Measurements from ENCODE around the gene MAP3K7. TPM values are rescaled to one million over a fixed set of nuclear protein-coding genes. Genes with fewer than 3 reads are reported as not detected.

Gene MAP3K7
- total RNA-seq, 1 donor from 2014 or later, result 40.5 TPM

GRCh38 chr6:90611543-90612312 is 24.9 kb upstream of the MAP3K7 start:
- Mint-ChIP-seq H3K36me3 (ENCODE audit: low read depth, unreplicated experiment) (no peaks in the 10 kb centered on the region), H3K9me3 (ENCODE audit: unreplicated experiment) (no peaks in the 10 kb centered on the region), H3K4me1 (ENCODE audit: unreplicated experiment) (peaks cover 17% of the 10 kb centered on the region), H3K27ac (ENCODE audit: unreplicated experiment) (no peak overlapping the region), H3K27me3 (ENCODE audit: unreplicated experiment) (peaks cover 2% of the 10 kb centered on the region), H3K4me3 (ENCODE audit: unreplicated experiment) (peak overlapping the region; percentile 91)
- no peak for DNase-seq (ENCODE audit: low spot score)
- TF ChIP-seq CTCF (IDR thresholded peaks at IDR 0.05; ENCODE audit: unreplicated experiment), result no peak

GRCh38 chr6:90610751-90611542 is 24.1 kb upstream of the MAP3K7 start:
- TF ChIP-seq CTCF (IDR thresholded peaks at IDR 0.05; ENCODE audit: unreplicated experiment), result no peak
- H3K27me3 Mint-ChIP-seq (ENCODE audit: unreplicated experiment), result peaks cover 2% of the 10 kb centered on the region

GRCh38 chr6:90610301-90610750 is 23.5 kb upstream of the MAP3K7 start:
- Mint-ChIP-seq H3K4me1 (ENCODE audit: unreplicated experiment) (peaks cover 17% of the 10 kb centered on the region), H3K27ac (ENCODE audit: unreplicated experiment) (peak overlapping the region; percentile 58), H3K9me3 (ENCODE audit: unreplicated experiment) (no peaks in the 10 kb centered on the region), H3K4me3 (ENCODE audit: unreplicated experiment) (peak overlapping the region; percentile 85), H3K36me3 (ENCODE audit: low read depth, unreplicated experiment) (no peaks in the 10 kb centered on the region), H3K27me3 (ENCODE audit: unreplicated experiment) (peaks cover 2% of the 10 kb centered on the region)
- DNase-seq (ENCODE audit: low spot score), result peak; percentile 15
- TF ChIP-seq CTCF (IDR thresholded peaks at IDR 0.05; ENCODE audit: unreplicated experiment), result no peak

More at GRCh38 chr6:90610751-90611542, 24.1 kb upstream of the MAP3K7 start:
- H3K27ac Mint-ChIP-seq (ENCODE audit: unreplicated experiment), result peak overlapping the region; percentile 58
- H3K36me3 Mint-ChIP-seq (ENCODE audit: low read depth, unreplicated experiment), result no peaks in the 10 kb centered on the region
- H3K4me1 Mint-ChIP-seq (ENCODE audit: unreplicated experiment), result peaks cover 16% of the 10 kb centered on the region
- peak; percentile 53 for DNase-seq (ENCODE audit: low spot score)
- peak overlapping the region; percentile 91 for H3K4me3 Mint-ChIP-seq (ENCODE audit: unreplicated experiment)
- no peaks in the 10 kb centered on the region for H3K9me3 Mint-ChIP-seq (ENCODE audit: unreplicated experiment)

GRCh38 chr6:90605749-90606340 is 19.0 kb upstream of the MAP3K7 start:
- no peak for DNase-seq (ENCODE audit: low spot score)
- Mint-ChIP-seq H3K36me3 (ENCODE audit: low read depth, unreplicated experiment) (no peaks in the 10 kb centered on the region), H3K4me3 (ENCODE audit: unreplicated experiment) (no peak overlapping the region), H3K9me3 (ENCODE audit: unreplicated experiment) (no peaks in the 10 kb centered on the region), H3K27me3 (ENCODE audit: unreplicated experiment) (peaks cover 2% of the 10 kb centered on the region), H3K4me1 (ENCODE audit: unreplicated experiment) (peaks cover 9% of the 10 kb centered on the region), H3K27ac (ENCODE audit: unreplicated experiment) (no peak overlapping the region)
- no peak for TF ChIP-seq CTCF (IDR thresholded peaks at IDR 0.05; ENCODE audit: unreplicated experiment)
